Prostate gland (tissue), 2 donors: ENCODE results near the gene TBL1X. TPM values are rescaled to one million over a fixed set of nuclear protein-coding genes. Genes with fewer than 3 reads are reported as not detected.

Experiments
- DNase-seq: peaks from one replicate; pipeline ENCODE4 v3.0.0-alpha.2; 2019; ENCODE audit warnings: low spot score
- H3K27ac ChIP-seq, 2 donors: fragments of 200-600 bp; sonication (generic); 2 replicates each; pipeline ENCODE4 v1.5.1; 2017 to 2019
- H3K27me3 ChIP-seq: fragments of 200-600 bp; sonication (generic); replicated peaks from 2 replicates; pipeline ENCODE4 v1.5.1; 2019; ENCODE audit not compliant: insufficient read depth
- H3K36me3 ChIP-seq, 2 donors: fragments of 200-600 bp; sonication (generic); 1 replicate in 1 of 2; 2 replicates in 1 of 2; pipeline versions ENCODE4 v1.5.1 to v1.8.1; 2017 to 2019
- H3K4me1 ChIP-seq: fragments of 200-600 bp; sonication (generic); replicated peaks from 2 replicates; pipeline ENCODE4 v1.5.1; 2019
- H3K4me3 ChIP-seq, 2 donors: fragments of 200-600 bp; sonication (generic); 2 replicates each; pipeline ENCODE4 v1.5.1; 2017 to 2019
- H3K9me3 ChIP-seq: fragments of 200-600 bp; sonication (generic); 2 replicates; pipeline ENCODE4 v1.5.1; 2017
- POLR2A ChIP-seq: fragments of 450-650 bp; IDR thresholded peaks from one replicate; pipeline ENCODE4 v1.6.1; 2016; ENCODE audit warnings: antibody characterized with exemption, mild to moderate bottlenecking
- POLR2AphosphoS5 ChIP-seq: sonication (generic); formaldehyde crosslinking; IDR thresholded peaks from one replicate; pipeline ENCODE4 v1.6.1; 2017; ENCODE audit warnings: antibody characterized with exemption
- WGBS: methylation state at CpG from one replicate; pipeline ENCODE4 v1.1.5; 2018; 5-methylcytosine and 5-hydroxymethylcytosine counted together
- intact Hi-C: fragments of 100-400 bp; cut with DNase I; formaldehyde crosslinking; loops from one replicate; pipeline ENCODE4 v1.14.2; 2022
- total RNA-seq, 2 donors: library from RNA; depleted of rRNA; stranded (reverse); fragments of >200 nt; gene quantifications; one replicate each; pipeline ENCODE4 v1.1.0, GENCODE V29; 2016
- TF ChIP-seq, protein P1 (sequence below), 4 experiments: fragments of 200-600 bp in 2 of 4; fragments of 450-650 bp in 2 of 4; sonication (generic) in 2 of 4; IDR thresholded peaks; 1 replicate in 3 of 4; 2 replicates in 1 of 4; pipeline ENCODE4 v1.5.1; 2016 to 2019; ENCODE audit warnings: antibody characterized with exemption in 4 of 4, mild to moderate bottlenecking in 2 of 4, moderate library complexity in 2 of 4

The TBL1X gene
- total RNA-seq, 2 donors from 2014 or later = 23.2 to 76.9 TPM

DNA sequence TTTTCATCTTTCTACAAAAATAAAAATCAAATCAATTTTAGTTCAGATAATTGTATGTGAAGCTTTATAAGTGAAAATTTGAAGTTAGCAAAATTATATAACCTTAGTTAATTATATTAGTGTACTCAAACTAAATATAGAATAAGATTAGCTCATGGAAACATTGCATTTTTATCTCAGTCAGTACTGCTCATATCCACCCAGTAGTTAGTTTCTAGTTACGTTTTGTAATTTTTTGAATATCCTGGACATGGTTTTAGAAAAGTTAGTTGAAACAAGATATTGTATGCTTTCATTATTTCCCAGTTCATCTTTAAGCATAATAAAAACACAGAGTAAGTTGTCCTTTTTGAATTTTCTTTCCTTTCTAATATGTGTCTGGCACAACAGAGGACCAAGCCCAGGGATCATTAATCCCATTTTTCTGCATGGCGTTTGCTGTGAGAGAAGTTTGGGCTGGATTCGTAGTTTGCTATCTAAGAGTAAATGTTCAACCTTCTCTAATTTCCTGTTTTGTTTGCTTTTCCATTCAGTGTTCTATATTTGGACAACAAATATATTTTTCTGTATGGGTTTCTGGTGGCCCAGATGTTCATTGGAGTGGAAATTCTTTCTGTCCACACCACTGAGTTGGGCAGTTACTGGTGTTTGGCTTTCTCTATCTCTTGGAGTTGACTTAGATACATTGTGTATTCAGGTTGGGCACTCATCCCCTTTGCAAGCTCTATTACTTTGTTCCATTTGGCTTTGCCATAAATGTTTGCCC lies 12.1 kb downstream of the TBL1X start:
- Histone ChIP-seq H3K27ac (no peak overlapping the region), H3K36me3 (no peaks in the 10 kb centered on the region), H3K4me3 (no peak overlapping the region), H3K9me3 (no peaks in the 10 kb centered on the region), H3K4me1 (no peaks in the 10 kb centered on the region), H3K27me3 (no peaks in the 10 kb centered on the region)
- TF ChIP-seq, protein P1, sequence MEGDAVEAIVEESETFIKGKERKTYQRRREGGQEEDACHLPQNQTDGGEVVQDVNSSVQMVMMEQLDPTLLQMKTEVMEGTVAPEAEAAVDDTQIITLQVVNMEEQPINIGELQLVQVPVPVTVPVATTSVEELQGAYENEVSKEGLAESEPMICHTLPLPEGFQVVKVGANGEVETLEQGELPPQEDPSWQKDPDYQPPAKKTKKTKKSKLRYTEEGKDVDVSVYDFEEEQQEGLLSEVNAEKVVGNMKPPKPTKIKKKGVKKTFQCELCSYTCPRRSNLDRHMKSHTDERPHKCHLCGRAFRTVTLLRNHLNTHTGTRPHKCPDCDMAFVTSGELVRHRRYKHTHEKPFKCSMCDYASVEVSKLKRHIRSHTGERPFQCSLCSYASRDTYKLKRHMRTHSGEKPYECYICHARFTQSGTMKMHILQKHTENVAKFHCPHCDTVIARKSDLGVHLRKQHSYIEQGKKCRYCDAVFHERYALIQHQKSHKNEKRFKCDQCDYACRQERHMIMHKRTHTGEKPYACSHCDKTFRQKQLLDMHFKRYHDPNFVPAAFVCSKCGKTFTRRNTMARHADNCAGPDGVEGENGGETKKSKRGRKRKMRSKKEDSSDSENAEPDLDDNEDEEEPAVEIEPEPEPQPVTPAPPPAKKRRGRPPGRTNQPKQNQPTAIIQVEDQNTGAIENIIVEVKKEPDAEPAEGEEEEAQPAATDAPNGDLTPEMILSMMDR (IDR thresholded peaks at IDR 0.05) = no peak
- TF ChIP-seq POLR2AphosphoS5 (peak; percentile 17), POLR2A (no peak)
- peak; percentile 6 for DNase-seq
- intact Hi-C loops = loop anchor here (10.0 kb wide), 1 partner anchor 48 kb away; no protein-coding TSS in a partner anchor
- 55% methylated on average over 3 of the region's 3 CpGs for WGBS

DNA sequence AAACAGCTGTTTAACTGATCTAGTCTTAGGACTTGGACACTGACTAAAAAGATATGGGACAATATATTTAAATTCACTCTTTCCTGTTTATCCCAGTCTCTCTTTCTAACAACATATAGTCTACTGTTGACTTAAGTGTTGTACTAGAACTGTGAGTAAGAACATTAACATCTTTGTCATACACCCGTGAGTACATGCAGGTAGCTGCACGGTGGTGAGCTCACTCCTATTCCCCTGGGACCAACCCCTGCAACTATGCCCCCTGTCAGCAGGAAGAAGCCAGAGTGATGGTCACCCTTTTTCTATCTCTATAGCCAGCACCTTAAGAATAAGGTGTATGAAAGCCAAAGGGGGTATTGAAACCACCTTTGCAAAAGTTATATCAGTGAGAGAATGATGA lies 17.6 kb downstream of the TBL1X start:
- 78% methylated on average over 2 of the region's 2 CpGs for WGBS
- H3K36me3 ChIP-seq = no peaks in the 10 kb centered on the region
- no peaks in the 10 kb centered on the region for H3K4me1 ChIP-seq
- H3K9me3 ChIP-seq = no peaks in the 10 kb centered on the region
- TF ChIP-seq, protein P1 (IDR thresholded peaks at IDR 0.05) = no peak
- TF ChIP-seq POLR2AphosphoS5 = no peak
- TF ChIP-seq POLR2A = no peak
- no peaks in the 10 kb centered on the region for H3K27me3 ChIP-seq
- no peak for DNase-seq
- no peak overlapping the region for H3K4me3 ChIP-seq
- intact Hi-C loops = no loop called here
- no peak overlapping the region for H3K27ac ChIP-seq

DNA sequence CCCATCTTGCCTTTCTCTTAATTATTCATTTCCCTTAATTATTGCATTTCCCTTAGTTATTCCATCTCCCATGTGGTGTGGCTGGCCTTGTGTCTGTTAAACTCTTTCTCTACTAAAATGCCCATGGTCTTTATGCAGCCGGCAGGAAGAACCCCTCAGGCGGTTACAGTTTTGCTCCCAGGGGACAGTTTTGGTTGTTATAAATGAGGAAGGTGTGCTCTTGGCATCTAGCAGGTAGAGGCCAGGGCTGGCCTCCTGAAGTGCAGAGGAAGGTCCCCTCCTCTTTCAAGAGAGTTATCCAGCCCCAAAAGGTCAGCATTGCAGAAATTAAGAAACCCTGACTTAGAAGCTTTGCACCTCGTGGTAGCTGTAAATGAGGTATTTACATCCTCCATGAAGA lies 18.0 kb downstream of the TBL1X start:
- Histone ChIP-seq H3K27ac (no peak overlapping the region), H3K4me1 (no peaks in the 10 kb centered on the region), H3K4me3 (no peak overlapping the region), H3K9me3 (no peaks in the 10 kb centered on the region), H3K36me3 (no peaks in the 10 kb centered on the region), H3K27me3 (no peaks in the 10 kb centered on the region)
- WGBS = 56% methylated on average over 3 of the region's 3 CpGs
- TF ChIP-seq POLR2A = no peak
- TF ChIP-seq POLR2AphosphoS5 = no peak
- TF ChIP-seq, protein P1 (IDR thresholded peaks at IDR 0.05) = no peak
- no peak for DNase-seq
- intact Hi-C loops = no loop called here

DNA sequence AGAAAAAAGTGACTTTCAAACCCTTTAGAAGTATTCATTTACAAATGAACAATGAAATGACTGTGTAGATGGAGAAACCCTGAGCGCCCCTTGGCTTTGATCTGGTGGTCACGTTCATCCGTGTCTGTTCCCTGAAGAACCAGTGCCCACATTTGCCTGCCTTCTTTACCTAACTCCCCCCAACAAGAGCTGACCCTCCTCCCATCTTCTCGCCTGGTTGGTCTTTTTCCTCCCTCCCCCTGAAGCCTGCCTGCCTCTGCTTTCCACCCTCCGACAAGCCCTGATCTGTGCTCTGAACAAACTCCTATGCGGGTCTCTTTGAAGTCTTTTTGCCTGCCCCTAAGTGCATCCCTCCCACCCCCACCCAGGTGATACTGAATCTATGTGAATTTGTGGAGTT lies 18.5 kb downstream of the TBL1X start:
- no peaks in the 10 kb centered on the region for H3K27me3 ChIP-seq
- 71% methylated on average over 6 of the region's 6 CpGs for WGBS
- TF ChIP-seq POLR2AphosphoS5 (no peak), POLR2A (no peak)
- TF ChIP-seq, protein P1 (IDR thresholded peaks at IDR 0.05) = no peak
- no peaks in the 10 kb centered on the region for H3K4me1 ChIP-seq
- intact Hi-C loops = no loop called here
- H3K27ac ChIP-seq = no peak overlapping the region
- no peak overlapping the region for H3K4me3 ChIP-seq
- no peak for DNase-seq
- H3K36me3 ChIP-seq = no peaks in the 10 kb centered on the region
- no peaks in the 10 kb centered on the region for H3K9me3 ChIP-seq

DNA sequence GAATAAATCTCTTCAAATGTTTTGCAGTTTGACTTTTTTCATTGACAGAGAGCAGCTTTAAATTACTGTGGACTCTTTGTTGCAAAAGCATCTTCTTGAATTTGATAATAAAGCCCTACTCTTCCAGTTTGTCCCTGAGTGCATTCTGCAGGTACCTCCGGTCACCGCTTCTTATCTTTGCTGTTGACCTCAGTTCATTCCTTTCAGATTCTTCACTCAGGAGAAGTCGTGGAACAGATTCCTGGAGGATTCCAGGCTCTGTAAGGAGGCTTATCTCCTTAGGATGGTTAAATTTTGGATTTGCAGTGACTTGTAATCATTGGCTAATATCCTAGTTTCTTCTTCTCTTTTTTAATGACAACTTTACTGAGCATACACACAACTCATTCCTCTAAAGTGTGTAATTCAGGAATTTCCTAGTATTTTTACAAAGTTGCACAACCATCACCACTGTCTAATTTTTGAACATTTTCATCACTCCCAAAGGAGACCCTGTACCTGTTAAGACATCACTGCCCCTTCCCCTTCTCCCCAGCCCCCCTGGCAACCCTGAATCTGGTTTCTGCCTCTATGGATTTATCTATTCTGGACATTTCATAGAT lies 22.0 kb downstream of the TBL1X start:
- no peaks in the 10 kb centered on the region for H3K9me3 ChIP-seq
- WGBS = 78% methylated on average over 3 of the region's 3 CpGs
- no peak overlapping the region for H3K27ac ChIP-seq
- no peak overlapping the region for H3K4me3 ChIP-seq
- no peaks in the 10 kb centered on the region for H3K27me3 ChIP-seq
- H3K36me3 ChIP-seq = no peaks in the 10 kb centered on the region
- intact Hi-C loops = no loop called here
- no peaks in the 10 kb centered on the region for H3K4me1 ChIP-seq
- TF ChIP-seq POLR2A (no peak), POLR2AphosphoS5 (no peak)
- TF ChIP-seq, protein P1 (IDR thresholded peaks at IDR 0.05) = no peak
- no peak for DNase-seq
